Mesothelial cell of epicardium (in vitro differentiated cells): ENCODE results near the gene PFKM. TPM values are rescaled to one million over a fixed set of nuclear protein-coding genes. Genes with fewer than 3 reads are reported as not detected.
"Not testable (repeated sequence)": the region's sequence is repeated elsewhere in the genome, so short reads cannot be mapped to it uniquely, and the experiment has no call there.

Experiments used
- DNase-seq, 2 experiments: peaks; one replicate each; pipeline ENCODE4 v3.0.0; 2021; ENCODE audit warnings: low spot score in 2 of 2; ENCODE audit not compliant: unreplicated experiment in 2 of 2
- H3K27ac Mint-ChIP-seq: 2 replicates; pipeline ENCODE4 v1.8.0; 2021; ENCODE audit warnings: mixed read lengths
- H3K27me3 Mint-ChIP-seq: 2 replicates; pipeline ENCODE4 v1.8.0; 2021; ENCODE audit warnings: low read depth, mixed read lengths
- H3K36me3 Mint-ChIP-seq: 2 replicates; pipeline ENCODE4 v1.8.0; 2021; ENCODE audit warnings: mixed read lengths
- H3K4me1 Mint-ChIP-seq: 2 replicates; pipeline ENCODE4 v1.8.0; 2021; ENCODE audit warnings: mixed read lengths
- H3K4me3 Mint-ChIP-seq: 2 replicates; pipeline ENCODE4 v1.8.0; 2021; ENCODE audit warnings: mild to moderate bottlenecking, moderate library complexity, mixed read lengths
- H3K9me3 Mint-ChIP-seq: 2 replicates; pipeline ENCODE4 v1.8.0; 2021; ENCODE audit warnings: mixed read lengths
- CTCF ChIP-seq: fragments of 200-600 bp; sonication (generic); IDR thresholded peaks from one replicate; pipeline ENCODE4 v1.5.0; 2021; ENCODE audit warnings: antibody characterized with exemption; ENCODE audit not compliant: unreplicated experiment
- total RNA-seq: library from RNA; stranded (reverse); gene quantifications from 3 replicates; pipeline ENCODE4 v1.2.1, GENCODE V29; 2021

The PFKM gene
- total RNA-seq, 1 donor from 2014 or later: 120 TPM

GRCh38 chr12:48123169-48123568, 4.0 kb downstream of the PFKM start:
- no peak for TF ChIP-seq CTCF
- no peak for DNase-seq
- H3K4me3 Mint-ChIP-seq: no peak overlapping the region
- H3K4me1 Mint-ChIP-seq: peaks cover 34% of the 10 kb centered on the region
- no peak overlapping the region for H3K27ac Mint-ChIP-seq
- peaks cover 16% of the 10 kb centered on the region for H3K36me3 Mint-ChIP-seq
- H3K9me3 Mint-ChIP-seq: no peaks in the 10 kb centered on the region
- no peaks in the 10 kb centered on the region for H3K27me3 Mint-ChIP-seq

- not testable (repeated sequence) for H3K9me3 Mint-ChIP-seq, H3K4me3 Mint-ChIP-seq, DNase-seq, H3K27ac Mint-ChIP-seq, H3K27me3 Mint-ChIP-seq
- Mint-ChIP-seq H3K36me3 (peaks cover 26% of the 10 kb centered on the region), H3K4me1 (peaks cover 13% of the 10 kb centered on the region)
These were observed 6.4 kb downstream of the PFKM start for GRCh38 chr12:48125542-48125941.

- Mint-ChIP-seq H3K4me3 (no peak overlapping the region), H3K27ac (no peak overlapping the region), H3K4me1 (peaks cover 9% of the 10 kb centered on the region), H3K27me3 (no peaks in the 10 kb centered on the region), H3K36me3 (peaks cover 29% of the 10 kb centered on the region), H3K9me3 (no peaks in the 10 kb centered on the region)
- TF ChIP-seq CTCF: no peak
- DNase-seq: no peak
These were observed 6.8 kb downstream of the PFKM start for GRCh38 chr12:48125985-48126384.

GRCh38 chr12:48126953-48127630, 7.9 kb downstream of the PFKM start:
- no peak overlapping the region for H3K27ac Mint-ChIP-seq

GRCh38 chr12:48128800-48129199, 9.6 kb downstream of the PFKM start:
- H3K27ac Mint-ChIP-seq: no peak overlapping the region
- no peak overlapping the region for H3K4me3 Mint-ChIP-seq
- DNase-seq: no peak
- TF ChIP-seq CTCF: no peak
- no peaks in the 10 kb centered on the region for H3K9me3 Mint-ChIP-seq
- no peaks in the 10 kb centered on the region for H3K4me1 Mint-ChIP-seq
- peaks cover 39% of the 10 kb centered on the region for H3K36me3 Mint-ChIP-seq
- no peaks in the 10 kb centered on the region for H3K27me3 Mint-ChIP-seq

More at GRCh38 chr12:48126953-48127630, 7.9 kb downstream of the PFKM start:
- no peak overlapping the region for H3K4me3 Mint-ChIP-seq
- no peaks in the 10 kb centered on the region for H3K27me3 Mint-ChIP-seq
- no peak for DNase-seq
- peaks cover 3% of the 10 kb centered on the region for H3K4me1 Mint-ChIP-seq
- peaks cover 32% of the 10 kb centered on the region for H3K36me3 Mint-ChIP-seq
- H3K9me3 Mint-ChIP-seq: no peaks in the 10 kb centered on the region
- TF ChIP-seq CTCF: no peak

GRCh38 chr12:48129376-48129775, 10.2 kb downstream of the PFKM start:
- no peak for TF ChIP-seq CTCF
- Mint-ChIP-seq H3K9me3 (no peaks in the 10 kb centered on the region), H3K4me3 (no peak overlapping the region), H3K27me3 (no peaks in the 10 kb centered on the region), H3K27ac (no peak overlapping the region), H3K36me3 (peaks cover 42% of the 10 kb centered on the region), H3K4me1 (no peaks in the 10 kb centered on the region)
- no peak for DNase-seq
